GM12864 (cell line): Measurements from ENCODE around the gene ATXN3.

ENCODE experiments used
- DNase-seq: peaks from one replicate; pipeline ENCODE4 v3.0.0-alpha.2; 2011; ENCODE audit warnings: low read depth
- H3K4me3 ChIP-seq: 2 replicates; pipeline ENCODE4 v1.5.1; 2011; ENCODE audit warnings: mild to moderate bottlenecking, low read depth, low read length, control low read depth
- TF ChIP-seq, protein P1 (sequence below): IDR thresholded peaks from 2 replicates; pipeline ENCODE4 v1.5.1; 2011; ENCODE audit warnings: low read depth, mild to moderate bottlenecking, moderate library complexity, low read length, control low read depth, inconsistent platforms; ENCODE audit errors: missing control alignments

ATXN3 gene

DNA sequence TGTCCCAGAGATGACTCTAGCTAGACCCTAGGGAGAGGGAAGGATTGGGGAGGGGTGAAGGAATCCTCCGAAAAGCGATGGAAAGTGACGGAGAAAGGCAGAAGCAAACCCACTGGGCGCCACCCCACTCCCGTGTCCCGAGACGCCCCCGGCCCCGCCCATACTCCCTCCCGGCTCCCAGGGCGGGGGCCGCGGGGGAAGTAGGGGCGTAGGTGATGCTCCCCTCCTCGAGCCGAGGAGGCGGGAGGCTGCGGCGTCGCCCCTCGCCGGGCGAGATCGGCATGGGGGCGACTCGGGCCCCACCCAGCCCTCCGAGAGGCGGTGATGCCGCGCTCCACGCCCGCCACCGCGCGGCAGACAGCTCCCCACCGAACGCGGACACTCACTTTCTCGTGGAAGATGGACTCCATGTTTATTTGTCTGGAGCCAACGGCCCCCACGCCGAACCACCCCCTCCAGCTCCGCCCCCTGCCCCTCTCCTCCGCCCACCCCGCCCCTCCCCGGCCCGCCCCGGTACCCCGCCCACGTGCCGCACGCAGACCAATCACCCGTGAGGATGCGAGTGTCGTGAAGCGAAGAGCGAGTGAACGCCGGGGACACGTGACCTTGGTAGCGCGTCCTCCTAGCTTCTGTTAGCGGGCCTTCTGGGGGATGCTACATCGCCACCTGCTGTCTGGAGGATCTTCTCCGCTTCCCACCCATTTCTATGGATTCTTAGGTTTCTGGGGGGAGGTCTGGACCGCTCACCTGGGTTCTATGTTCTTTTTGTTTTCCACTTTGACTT, at the start of gene ATXN3:
Gene ATXN3, minus strand, starts transcription at position 440 of the 784 bp plus-strand sequence. Its CDS starts 30 bp downstream, at position 410.
- peak; percentile 98 for DNase-seq
- TF ChIP-seq, protein P1, sequence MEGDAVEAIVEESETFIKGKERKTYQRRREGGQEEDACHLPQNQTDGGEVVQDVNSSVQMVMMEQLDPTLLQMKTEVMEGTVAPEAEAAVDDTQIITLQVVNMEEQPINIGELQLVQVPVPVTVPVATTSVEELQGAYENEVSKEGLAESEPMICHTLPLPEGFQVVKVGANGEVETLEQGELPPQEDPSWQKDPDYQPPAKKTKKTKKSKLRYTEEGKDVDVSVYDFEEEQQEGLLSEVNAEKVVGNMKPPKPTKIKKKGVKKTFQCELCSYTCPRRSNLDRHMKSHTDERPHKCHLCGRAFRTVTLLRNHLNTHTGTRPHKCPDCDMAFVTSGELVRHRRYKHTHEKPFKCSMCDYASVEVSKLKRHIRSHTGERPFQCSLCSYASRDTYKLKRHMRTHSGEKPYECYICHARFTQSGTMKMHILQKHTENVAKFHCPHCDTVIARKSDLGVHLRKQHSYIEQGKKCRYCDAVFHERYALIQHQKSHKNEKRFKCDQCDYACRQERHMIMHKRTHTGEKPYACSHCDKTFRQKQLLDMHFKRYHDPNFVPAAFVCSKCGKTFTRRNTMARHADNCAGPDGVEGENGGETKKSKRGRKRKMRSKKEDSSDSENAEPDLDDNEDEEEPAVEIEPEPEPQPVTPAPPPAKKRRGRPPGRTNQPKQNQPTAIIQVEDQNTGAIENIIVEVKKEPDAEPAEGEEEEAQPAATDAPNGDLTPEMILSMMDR: peak; percentile 85
- H3K4me3 ChIP-seq: peak within 1 kb of the TSS; percentile 86

- TF ChIP-seq, protein P1: no peak
- no peak for DNase-seq
- no peak overlapping the region for H3K4me3 ChIP-seq
Observed at GRCh38 chr14:92154283-92154942, 48.0 kb upstream of the ATXN3 start.

GRCh38 chr14:92153581-92153980, 47.2 kb upstream of the ATXN3 start:
- DNase-seq: no peak
- H3K4me3 ChIP-seq: no peak overlapping the region
- TF ChIP-seq, protein P1: no peak

- no peak for DNase-seq
- H3K4me3 ChIP-seq: no peak overlapping the region
- TF ChIP-seq, protein P1: no peak
Observed at GRCh38 chr14:92144708-92145107, 38.3 kb upstream of the ATXN3 start.

DNA sequence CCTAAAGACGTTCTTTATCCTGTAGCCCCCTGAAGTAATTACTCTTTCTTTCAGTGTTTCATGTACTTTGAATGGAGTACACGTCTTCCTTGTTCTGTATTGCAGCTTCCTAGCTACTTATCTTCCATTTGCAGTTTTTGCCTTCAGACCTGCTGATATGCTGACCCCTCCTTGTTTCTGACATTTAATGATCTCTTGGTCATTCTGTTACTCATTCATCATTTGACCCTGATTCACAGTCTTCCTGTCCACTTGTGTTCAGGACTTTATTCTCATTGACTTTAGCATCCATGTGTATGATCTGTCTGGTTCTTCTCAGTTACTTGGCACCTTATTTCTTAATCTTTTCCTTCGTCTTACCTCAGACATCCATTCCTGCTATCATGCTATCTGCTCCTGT, 37.6 kb upstream of the ATXN3 start:
- DNase-seq: no peak
- H3K4me3 ChIP-seq: no peak overlapping the region
- TF ChIP-seq, protein P1: no peak

DNA sequence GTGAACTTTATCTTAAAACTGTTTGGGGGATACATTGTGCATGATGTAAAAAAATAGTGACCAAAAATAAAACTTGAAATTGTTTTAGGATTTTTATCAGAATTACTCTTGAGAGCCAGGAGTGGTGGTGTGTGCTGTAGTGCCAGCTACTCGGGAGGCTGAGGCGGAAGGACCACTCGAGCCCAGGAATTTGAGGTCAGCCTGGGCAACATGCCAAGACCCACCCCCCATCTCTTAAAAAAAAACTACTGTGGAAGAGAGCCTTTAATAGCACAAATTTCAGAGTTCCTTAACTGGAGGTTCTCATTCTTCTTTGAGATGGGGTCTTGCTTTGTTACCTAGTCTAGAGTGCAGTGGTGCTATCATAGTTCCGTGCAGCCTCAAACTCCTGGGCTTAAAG, 36.9 kb upstream of the ATXN3 start:
- TF ChIP-seq, protein P1: no peak
- no peak overlapping the region for H3K4me3 ChIP-seq
- no peak for DNase-seq
